ENCODE results near the gene HYCC2.

GRCh38 chr2:201114846-201115245 lies 43.4 kb upstream of the HYCC2 start:
- no peak for TF ChIP-seq CTCF (IDR thresholded peaks at IDR 0.05)
- TF ChIP-seq POLR2A (IDR thresholded peaks at IDR 0.05): no peak
